Activated T-cell treated with anti-CD3 and anti-CD28 coated beads, Interleukin-2, amount 50 U/mL, for 4 hours (primary cell): ENCODE data around the gene ANKS3. TPM values are rescaled to one million over a fixed set of nuclear protein-coding genes. Genes with fewer than 3 reads are reported as not detected.
"Not testable (repeated sequence)": the region's sequence is repeated elsewhere in the genome, so short reads cannot be mapped to it uniquely, and the experiment has no call there.

Source experiments
- ATAC-seq, 2 donors: fragments of 200-7000 bp; cut with Tn5 transposase; one replicate each; pipeline ENCODE4 v1.10.0; 2021
- DNase-seq: peaks from one replicate; pipeline ENCODE4 v3.0.0-alpha.2; 2020
- H3K27me3 Mint-ChIP-seq: one replicate; pipeline ENCODE4 v1.8.0; 2021; ENCODE audit warnings: low read depth, mixed read lengths
- H3K36me3 Mint-ChIP-seq: one replicate; pipeline ENCODE4 v1.8.0; 2022; ENCODE audit warnings: mixed read lengths; ENCODE audit not compliant: insufficient read depth
- H3K4me1 Mint-ChIP-seq: one replicate; pipeline ENCODE4 v1.8.0; 2021; ENCODE audit warnings: low read depth, mixed read lengths
- H3K4me3 Mint-ChIP-seq: one replicate; pipeline ENCODE4 v1.8.0; 2021; ENCODE audit warnings: mild to moderate bottlenecking, moderate library complexity, mixed read lengths
- H3K9me3 Mint-ChIP-seq: one replicate; pipeline ENCODE4 v1.8.0; 2021; ENCODE audit warnings: mixed read lengths
- total RNA-seq, 3 donors: library from RNA; stranded (reverse); gene quantifications; one replicate each; pipeline ENCODE4 v1.2.1, GENCODE V29; 2021

ANKS3 gene
- total RNA-seq, 3 donors from 2014 or later, result 19.4 to 24.1 (median 21.8) TPM

- H3K27me3 Mint-ChIP-seq, result no peaks in the 10 kb centered on the region
- peaks cover 3% of the 10 kb centered on the region for H3K36me3 Mint-ChIP-seq
- H3K4me1 Mint-ChIP-seq, result peaks cover 12% of the 10 kb centered on the region
- H3K4me3 Mint-ChIP-seq, result no peak overlapping the region
- DNase-seq (no peak), ATAC-seq (no peak)
- H3K9me3 Mint-ChIP-seq, result no peaks in the 10 kb centered on the region
Observed at GRCh38 chr16:4746215-4746614, 12.1 kb upstream of the ANKS3 start.

DNA sequence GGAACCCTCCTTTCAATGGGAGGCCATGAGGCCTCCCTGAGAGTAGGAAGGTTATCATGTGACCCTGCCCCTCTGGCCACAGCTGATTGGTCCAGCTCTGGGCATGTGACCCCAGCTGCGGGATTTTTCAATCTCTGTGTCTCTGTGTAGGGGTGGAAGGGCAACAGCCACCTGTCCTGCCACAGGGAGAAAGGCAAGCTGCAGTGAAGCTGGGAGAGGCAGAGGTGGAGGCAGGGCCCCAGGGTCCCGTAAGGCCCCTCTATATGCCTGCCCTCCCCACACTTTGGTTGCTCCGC lies 11.2 kb upstream of the ANKS3 start:
- no peaks in the 10 kb centered on the region for H3K9me3 Mint-ChIP-seq
- H3K27me3 Mint-ChIP-seq, result no peaks in the 10 kb centered on the region
- ATAC-seq (no peak), DNase-seq (no peak)
- H3K36me3 Mint-ChIP-seq, result no peaks in the 10 kb centered on the region
- H3K4me1 Mint-ChIP-seq, result peaks cover 12% of the 10 kb centered on the region
- H3K4me3 Mint-ChIP-seq, result no peak overlapping the region

DNA sequence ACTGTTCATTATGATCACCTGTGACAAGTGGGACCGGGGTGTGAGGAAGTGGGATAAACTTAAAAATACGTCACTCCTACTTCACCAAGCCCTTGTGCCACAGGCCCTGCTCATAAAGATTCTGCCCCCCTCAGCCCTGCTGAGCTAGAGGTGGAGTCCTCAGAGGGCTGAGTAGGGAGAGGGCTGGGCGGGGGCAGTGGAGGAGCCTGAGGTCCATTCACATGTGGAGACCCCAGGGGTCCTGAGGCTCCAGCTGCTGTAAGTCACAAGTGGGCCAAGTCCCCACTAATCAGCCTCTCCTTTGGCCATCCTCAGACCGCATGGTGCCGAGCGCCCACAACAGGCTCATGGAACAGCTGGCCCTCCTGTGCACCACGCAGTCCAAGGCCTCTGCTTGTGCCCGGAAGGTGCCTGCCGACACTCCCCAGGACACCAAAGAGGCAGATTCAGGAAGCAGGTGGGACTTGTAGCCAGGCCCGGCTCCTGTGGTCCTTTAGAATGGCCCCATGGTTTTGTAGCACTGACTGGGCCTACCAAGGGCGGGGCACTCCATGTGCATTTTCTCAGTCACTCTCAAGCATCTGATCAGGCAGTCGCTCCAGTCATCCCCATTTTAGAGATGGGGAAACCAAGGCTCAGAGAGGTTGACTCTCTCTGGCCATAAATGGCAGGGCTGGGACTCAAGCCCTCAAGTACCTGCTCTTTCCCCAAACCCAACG lies 10.6 kb upstream of the ANKS3 start:
- Mint-ChIP-seq H3K4me3 (no peak overlapping the region), H3K4me1 (peaks cover 12% of the 10 kb centered on the region), H3K27me3 (no peaks in the 10 kb centered on the region), H3K36me3 (no peaks in the 10 kb centered on the region), H3K9me3 (no peaks in the 10 kb centered on the region)
- DNase-seq, result no peak
- ATAC-seq, result no peak

- H3K4me3 Mint-ChIP-seq, result peak overlapping the region; percentile 58
- no peaks in the 10 kb centered on the region for H3K36me3 Mint-ChIP-seq
- DNase-seq (no peak), ATAC-seq (peak in 1 of 2 donors; percentile 25)
- H3K4me1 Mint-ChIP-seq, result peaks cover 9% of the 10 kb centered on the region
- H3K27me3 Mint-ChIP-seq, result no peaks in the 10 kb centered on the region
- H3K9me3 Mint-ChIP-seq, result no peaks in the 10 kb centered on the region
Observed at GRCh38 chr16:4743226-4743878, 9.3 kb upstream of the ANKS3 start.

DNA sequence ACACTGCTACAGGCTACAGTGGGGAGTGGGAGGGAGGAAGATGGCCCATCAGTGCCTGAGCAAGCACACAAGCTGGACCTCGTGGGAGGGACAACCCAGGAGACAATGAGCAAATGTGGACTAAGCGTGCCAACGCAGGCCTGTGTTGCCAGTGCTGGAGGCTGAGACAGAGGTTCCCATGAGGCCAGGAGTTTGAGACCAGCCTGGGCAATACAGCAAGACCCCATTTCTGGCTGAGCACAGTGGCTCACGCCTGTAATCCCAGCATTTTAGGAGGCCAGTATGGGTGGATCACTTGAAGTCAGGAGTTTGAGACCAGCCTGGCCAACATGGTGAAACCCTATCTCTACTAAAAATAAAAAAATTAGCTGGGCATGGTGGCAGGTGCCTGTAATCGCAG lies 4.3 kb upstream of the ANKS3 start:
- H3K36me3 Mint-ChIP-seq, ATAC-seq, H3K4me3 Mint-ChIP-seq, H3K9me3 Mint-ChIP-seq, H3K27me3 Mint-ChIP-seq, DNase-seq: not testable (repeated sequence)
- H3K4me1 Mint-ChIP-seq, result peaks cover 11% of the 10 kb centered on the region

DNA sequence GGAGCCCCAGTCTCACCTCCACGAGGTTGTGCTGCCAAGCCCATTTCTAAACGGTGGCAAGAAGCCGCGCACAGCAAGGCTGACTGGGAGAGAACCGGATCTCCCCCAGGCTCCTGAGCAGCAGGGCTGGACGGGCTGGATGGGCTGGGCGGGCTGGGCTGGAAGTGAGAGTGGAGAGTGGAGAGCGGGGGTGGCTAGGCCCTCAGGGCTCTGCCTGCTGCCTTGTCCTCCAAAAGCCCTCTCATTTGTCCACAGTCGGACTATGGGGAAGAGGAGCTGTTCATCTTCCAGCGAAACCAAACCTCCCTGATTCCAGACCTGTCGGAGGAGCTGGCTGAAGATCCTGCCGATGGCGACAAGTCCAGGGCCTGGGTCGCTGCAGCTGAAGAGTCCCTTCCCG lies 3.5 kb upstream of the ANKS3 start:
- Mint-ChIP-seq H3K4me3 (no peak overlapping the region), H3K27me3 (peaks cover 2% of the 10 kb centered on the region), H3K36me3 (no peaks in the 10 kb centered on the region), H3K9me3 (no peaks in the 10 kb centered on the region), H3K4me1 (peaks cover 16% of the 10 kb centered on the region)
- DNase-seq (no peak), ATAC-seq (no peak)

DNA sequence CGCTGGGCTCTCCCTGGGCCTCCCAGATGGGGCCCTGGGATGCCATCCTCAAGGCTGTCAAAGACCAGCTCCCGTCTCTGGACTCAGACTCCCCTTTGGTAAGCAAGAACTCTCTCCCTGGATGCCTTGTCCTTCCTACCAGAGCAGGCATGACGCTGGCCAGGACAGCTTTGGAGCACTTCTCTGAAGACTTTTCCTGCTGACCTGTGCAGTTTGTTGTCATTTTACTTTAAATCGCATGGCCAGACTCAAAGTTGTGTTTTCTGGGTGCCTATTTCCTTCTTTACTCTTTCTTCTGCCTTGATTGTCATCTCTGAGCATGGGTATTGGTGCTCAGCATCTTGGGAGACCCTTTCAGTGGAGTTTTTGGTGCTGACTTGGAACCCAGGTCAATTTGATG lies 2.5 kb upstream of the ANKS3 start:
- H3K4me1 Mint-ChIP-seq, result peaks cover 16% of the 10 kb centered on the region
- no peaks in the 10 kb centered on the region for H3K36me3 Mint-ChIP-seq
- H3K4me3 Mint-ChIP-seq, result no peak overlapping the region
- ATAC-seq (no peak), DNase-seq (no peak)
- H3K27me3 Mint-ChIP-seq, result peaks cover 2% of the 10 kb centered on the region
- H3K9me3 Mint-ChIP-seq, result no peaks in the 10 kb centered on the region

GRCh38 chr16:4734730-4735535 lies 862 bp upstream of the ANKS3 start:
- Mint-ChIP-seq H3K4me3 (peak overlapping the region; percentile 91), H3K36me3 (no peaks in the 10 kb centered on the region), H3K27me3 (peaks cover 2% of the 10 kb centered on the region), H3K9me3 (no peaks in the 10 kb centered on the region), H3K4me1 (peaks cover 16% of the 10 kb centered on the region)
- DNase-seq (peak; percentile 92), ATAC-seq (peak; percentile 76 to 80)

DNA sequence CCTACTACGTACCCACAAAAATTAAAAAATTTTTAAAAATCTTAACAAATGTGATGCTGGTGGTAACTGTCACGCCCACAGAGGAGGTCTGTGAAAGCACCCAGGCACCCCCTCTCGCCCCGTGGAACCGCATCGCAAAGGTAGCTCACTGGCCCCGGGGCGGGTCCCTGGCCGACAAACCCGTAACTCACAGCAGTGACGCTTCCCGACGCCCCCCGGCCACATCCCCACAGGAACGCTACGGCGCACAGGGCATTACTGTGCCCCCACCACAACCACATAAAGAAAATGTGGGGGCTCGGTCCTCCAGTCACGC lies 366 bp downstream of the ANKS3 start:
- Mint-ChIP-seq H3K9me3 (no peaks in the 10 kb centered on the region), H3K4me3 (peak overlapping the region; percentile 91), H3K4me1 (peaks cover 16% of the 10 kb centered on the region), H3K36me3 (no peaks in the 10 kb centered on the region), H3K27me3 (peaks cover 2% of the 10 kb centered on the region)
- DNase-seq, result peak; percentile 23
- peak; percentile 5 to 25 for ATAC-seq

- no peaks in the 10 kb centered on the region for H3K9me3 Mint-ChIP-seq
- DNase-seq, result no peak
Observed at GRCh38 chr16:4733211-4733742, 794 bp downstream of the ANKS3 start.

GRCh38 chr16:4729876-4730275 lies 4.2 kb downstream of the ANKS3 start:
- peaks cover 9% of the 10 kb centered on the region for H3K36me3 Mint-ChIP-seq
- ATAC-seq (no peak), DNase-seq (no peak)
- H3K27me3 Mint-ChIP-seq, result no peaks in the 10 kb centered on the region
- no peak overlapping the region for H3K4me3 Mint-ChIP-seq
- no peaks in the 10 kb centered on the region for H3K9me3 Mint-ChIP-seq
- peaks cover 9% of the 10 kb centered on the region for H3K4me1 Mint-ChIP-seq

More at GRCh38 chr16:4733211-4733742, 794 bp downstream of the ANKS3 start:
- peaks cover 16% of the 10 kb centered on the region for H3K4me1 Mint-ChIP-seq
- peaks cover 2% of the 10 kb centered on the region for H3K27me3 Mint-ChIP-seq
- no peaks in the 10 kb centered on the region for H3K36me3 Mint-ChIP-seq
- H3K4me3 Mint-ChIP-seq, result peak overlapping the region; percentile 91
- no peak for ATAC-seq

DNA sequence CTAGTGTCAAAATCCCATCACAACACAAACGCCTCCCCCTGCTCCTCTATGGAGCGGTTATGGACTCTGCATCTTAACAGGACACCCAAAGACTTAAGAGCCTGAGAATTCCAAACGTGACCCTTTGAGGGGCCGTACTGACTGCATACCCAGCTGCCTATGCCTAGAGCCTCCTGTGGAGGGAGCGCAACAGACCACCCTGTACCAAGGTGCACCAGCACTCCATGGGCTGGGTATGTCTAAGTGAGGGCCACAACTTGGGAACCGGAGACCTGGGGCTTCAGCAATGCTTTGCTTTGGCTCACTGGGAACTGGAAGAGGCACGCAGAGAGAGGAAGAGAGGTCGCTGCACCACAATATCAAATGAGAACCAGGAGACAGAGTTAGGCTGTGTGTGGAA lies 5.4 kb downstream of the ANKS3 start:
- DNase-seq (no peak), ATAC-seq (no peak)
- Mint-ChIP-seq H3K36me3 (peaks cover 9% of the 10 kb centered on the region), H3K4me3 (no peak overlapping the region), H3K4me1 (peaks cover 8% of the 10 kb centered on the region), H3K27me3 (no peaks in the 10 kb centered on the region), H3K9me3 (no peaks in the 10 kb centered on the region)

DNA sequence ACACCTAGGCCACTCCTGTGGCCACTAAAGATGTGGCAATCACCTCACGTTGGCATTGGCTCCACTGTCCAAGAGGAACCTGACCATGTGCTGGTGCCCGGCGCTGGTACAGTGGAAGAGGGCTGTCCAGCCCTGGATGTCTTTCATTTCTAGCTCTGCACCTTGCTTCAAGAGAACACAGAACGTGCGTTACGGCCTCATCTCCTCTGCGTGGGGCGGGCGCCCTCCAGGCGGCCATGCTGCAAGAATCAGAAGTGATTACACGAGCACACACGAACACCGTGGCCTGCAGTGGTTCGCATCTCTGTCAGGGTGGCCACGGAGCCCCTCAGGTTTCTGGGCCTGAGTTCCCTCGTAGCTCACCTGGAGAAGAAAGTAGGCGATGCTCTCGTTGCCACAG lies 7.5 kb downstream of the ANKS3 start:
- no peaks in the 10 kb centered on the region for H3K4me1 Mint-ChIP-seq
- DNase-seq, result no peak
- H3K27me3 Mint-ChIP-seq, result no peaks in the 10 kb centered on the region
- H3K36me3 Mint-ChIP-seq, result peaks cover 13% of the 10 kb centered on the region
- H3K9me3 Mint-ChIP-seq, result no peaks in the 10 kb centered on the region
- ATAC-seq, result no peak
- H3K4me3 Mint-ChIP-seq, result no peak overlapping the region

DNA sequence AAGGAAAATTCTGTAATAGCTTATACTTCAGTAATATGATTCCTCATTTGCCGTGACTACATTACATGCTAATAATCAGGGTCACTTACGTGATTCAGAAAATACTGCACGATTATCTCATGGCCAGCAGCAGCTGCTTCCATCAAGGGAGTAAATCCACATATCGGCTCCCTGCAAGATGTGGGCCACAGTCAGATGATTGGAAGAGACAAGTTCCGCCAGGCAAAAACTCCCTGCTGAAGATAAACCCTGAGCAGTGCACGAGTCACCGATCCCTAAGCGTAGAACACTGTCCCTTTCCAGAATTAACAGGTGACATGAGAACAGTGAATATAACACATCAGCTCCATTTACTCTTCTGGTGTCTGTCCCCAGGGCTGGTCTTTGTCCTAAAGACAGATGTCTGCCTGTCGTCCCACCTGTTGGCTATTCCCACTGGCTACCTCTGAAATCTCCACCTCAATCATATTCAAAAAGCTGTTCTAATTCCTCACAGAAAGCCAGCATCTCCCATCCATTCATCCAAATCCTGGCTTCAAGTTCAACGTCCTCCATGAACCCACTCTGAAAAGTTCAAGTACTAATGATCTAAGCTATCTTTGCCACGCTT lies 9.3 kb downstream of the ANKS3 start:
- ATAC-seq (no peak), DNase-seq (no peak)
- H3K4me3 Mint-ChIP-seq, result no peak overlapping the region
- H3K4me1 Mint-ChIP-seq, result no peaks in the 10 kb centered on the region
- H3K36me3 Mint-ChIP-seq, result peaks cover 13% of the 10 kb centered on the region
- no peaks in the 10 kb centered on the region for H3K27me3 Mint-ChIP-seq
- H3K9me3 Mint-ChIP-seq, result no peaks in the 10 kb centered on the region
